Fibroblast of skin of left quadriceps (primary cell): ENCODE measurements around the gene ABO.
"Not testable (repeated sequence)": the region's sequence is repeated elsewhere in the genome, so short reads cannot be mapped to it uniquely, and the experiment has no call there.

Experiments
- DNase-seq, 2 experiments: peaks; one replicate each; pipeline ENCODE4 v3.0.0-alpha.2; 2013; ENCODE audit warnings: low read depth in 2 of 2

Gene ABO

GRCh38 chr9:133275105-133276000 lies at the start of gene ABO:
TSS of gene ABO (minus strand) at chr9:133275201.
- no peak for DNase-seq

GRCh38 chr9:133323991-133324703 lies 49.1 kb upstream of the ABO start:
- no peak for DNase-seq

- DNase-seq, result no peak
Measured at GRCh38 chr9:133323211-133323610, 48.2 kb upstream of the ABO start.

- no peak for DNase-seq
Measured at GRCh38 chr9:133322701-133323100, 47.7 kb upstream of the ABO start.

GRCh38 chr9:133321411-133321935 lies 46.5 kb upstream of the ABO start:
- no peak for DNase-seq

- no peak for DNase-seq
Measured at GRCh38 chr9:133320421-133320881, 45.5 kb upstream of the ABO start.

GRCh38 chr9:133317551-133317950 lies 42.5 kb upstream of the ABO start:
- not testable (repeated sequence) for DNase-seq

GRCh38 chr9:133315997-133316396 lies 41.0 kb upstream of the ABO start:
- no peak for DNase-seq

- no peak for DNase-seq
Measured at GRCh38 chr9:133309608-133310007, 34.6 kb upstream of the ABO start.

- no peak for DNase-seq
Measured at GRCh38 chr9:133307301-133307700, 32.3 kb upstream of the ABO start.

- no peak for DNase-seq
Measured at GRCh38 chr9:133306242-133307204, 31.5 kb upstream of the ABO start.

GRCh38 chr9:133305731-133306130 lies 30.7 kb upstream of the ABO start:
- no peak for DNase-seq

- DNase-seq, result no peak
Measured at GRCh38 chr9:133304477-133305377, 29.7 kb upstream of the ABO start.

- no peak for DNase-seq
Measured at GRCh38 chr9:133304158-133304470, 29.1 kb upstream of the ABO start.

GRCh38 chr9:133303266-133304157 lies 28.5 kb upstream of the ABO start:
- no peak for DNase-seq

- no peak for DNase-seq
Measured at GRCh38 chr9:133301253-133302230, 26.5 kb upstream of the ABO start.

- DNase-seq, result not testable (repeated sequence)
Measured at GRCh38 chr9:133299996-133300395, 25.0 kb upstream of the ABO start.

- DNase-seq, result no peak
Measured at GRCh38 chr9:133294257-133294656, 19.3 kb upstream of the ABO start.
